NCI-H2171 (cell line): ENCODE results near the gene VWA3B.
"Not testable (repeated sequence)": the region's sequence is repeated elsewhere in the genome, so short reads cannot be mapped to it uniquely, and the experiment has no call there.

Experiments used
- DNase-seq: peaks from one replicate; lab custom pipeline; 2025; lab: John Stamatoyannopoulos, UW

The VWA3B gene

GRCh38 chr2:98137196-98137595 is 50.2 kb downstream of the VWA3B start:
- no peak for DNase-seq

- not testable (repeated sequence) for DNase-seq
These were observed 52.0 kb downstream of the VWA3B start for GRCh38 chr2:98138978-98139377.

- no peak for DNase-seq
These were observed 53.2 kb downstream of the VWA3B start for GRCh38 chr2:98140210-98140609.

GRCh38 chr2:98142106-98142791 is 55.3 kb downstream of the VWA3B start:
- peak; percentile 79 for DNase-seq

- DNase-seq: no peak
These were observed 58.1 kb downstream of the VWA3B start for GRCh38 chr2:98145070-98145469.

- not testable (repeated sequence) for DNase-seq
These were observed 60.9 kb downstream of the VWA3B start for GRCh38 chr2:98147900-98148299.

- DNase-seq: no peak
These were observed 61.8 kb downstream of the VWA3B start for GRCh38 chr2:98148595-98149332.

GRCh38 chr2:98149333-98149697 is 62.3 kb downstream of the VWA3B start:
- DNase-seq: no peak

- DNase-seq: no peak
These were observed 66.5 kb downstream of the VWA3B start for GRCh38 chr2:98153481-98153880.

- DNase-seq: no peak
These were observed 68.3 kb downstream of the VWA3B start for GRCh38 chr2:98155291-98155690.

GRCh38 chr2:98155716-98156115 is 68.7 kb downstream of the VWA3B start:
- no peak for DNase-seq

- no peak for DNase-seq
These were observed 69.3 kb downstream of the VWA3B start for GRCh38 chr2:98156304-98156703.

GRCh38 chr2:98157557-98157956 is 70.6 kb downstream of the VWA3B start:
- no peak for DNase-seq

GRCh38 chr2:98158305-98158704 is 71.3 kb downstream of the VWA3B start:
- no peak for DNase-seq

- DNase-seq: no peak
These were observed 73.6 kb downstream of the VWA3B start for GRCh38 chr2:98160554-98160953.

GRCh38 chr2:98161186-98161585 is 74.2 kb downstream of the VWA3B start:
- DNase-seq: no peak

- no peak for DNase-seq
These were observed 77.3 kb downstream of the VWA3B start for GRCh38 chr2:98164256-98164655.

GRCh38 chr2:98165516-98166071 is 78.6 kb downstream of the VWA3B start:
- DNase-seq: no peak

GRCh38 chr2:98167916-98168315 is 80.9 kb downstream of the VWA3B start:
- DNase-seq: no peak

- no peak for DNase-seq
These were observed 83.1 kb downstream of the VWA3B start for GRCh38 chr2:98170076-98170475.

GRCh38 chr2:98172150-98172765 is 85.3 kb downstream of the VWA3B start:
- no peak for DNase-seq

GRCh38 chr2:98172951-98173350 is 86.0 kb downstream of the VWA3B start:
- DNase-seq: no peak

- peak; percentile 5 for DNase-seq
These were observed 88.8 kb downstream of the VWA3B start for GRCh38 chr2:98175811-98176210.
